ENCODE measurements around the gene SLC6A2.

- TF ChIP-seq ZC3H10 (CRISPR knock-in tag; IDR thresholded peaks at IDR 0.05) = no peak
- TF ChIP-seq PATZ1 (CRISPR knock-in tag; IDR thresholded peaks at IDR 0.05; ENCODE audit: borderline replicate concordance) = no peak
- no peak for TF ChIP-seq ZFP3 (CRISPR knock-in tag; IDR thresholded peaks at IDR 0.05)
- no peak for TF ChIP-seq CSDC2 (CRISPR knock-in tag; IDR thresholded peaks at IDR 0.05)
- no peak for TF ChIP-seq TCF4 (CRISPR knock-in tag; IDR thresholded peaks at IDR 0.05; ENCODE audit: borderline replicate concordance)
- no peak for TF ChIP-seq CSRNP3 (CRISPR knock-in tag; IDR thresholded peaks at IDR 0.05)
- TF ChIP-seq RARB (CRISPR knock-in tag; IDR thresholded peaks at IDR 0.05) = no peak
- TF ChIP-seq POU6F1 (CRISPR knock-in tag; IDR thresholded peaks at IDR 0.05; ENCODE audit: borderline replicate concordance, low read depth) = no peak
- no peak for TF ChIP-seq ZFP30 (CRISPR knock-in tag; IDR thresholded peaks at IDR 0.05)
- no peak for TF ChIP-seq ZNF565 (CRISPR knock-in tag; conservative IDR thresholded peaks at IDR 0.05; ENCODE audit: low read depth)
- no peak for TF ChIP-seq GLIS3 (CRISPR knock-in tag; IDR thresholded peaks at IDR 0.05)
- TF ChIP-seq TSHZ2 (CRISPR knock-in tag; IDR thresholded peaks at IDR 0.05) = no peak
These were observed 92.0 kb downstream of the SLC6A2 start for GRCh38 chr16:55747785-55748184.

Data from SK-N-SH treated with all-trans-retinoic acid at 6 μM for 48 hours (cell line).